H1 (cell line): ENCODE results near the gene DYNLT3. TPM values are rescaled to one million over a fixed set of nuclear protein-coding genes. Genes with fewer than 3 reads are reported as not detected.

Source experiments
- CTCF ChIA-PET: fragments of 300-600 bp; sonication (Branson Sonifier 250); formaldehyde crosslinking; loops from one replicate; lab custom pipeline; 2021; ENCODE audit not compliant: partially characterized antibody; lab: Charles Lee
- POLR2A ChIA-PET: fragments of 300-600 bp; sonication (Branson Sonifier 250); formaldehyde crosslinking; loops from one replicate; lab custom pipeline; 2021; ENCODE audit warnings: inconsistent platforms; ENCODE audit not compliant: partially characterized antibody; lab: Charles Lee
- DNase-seq, 2 experiments: peaks; one replicate each; pipeline versions ENCODE4 v3.0.0 to v3.0.0-alpha.2; 2010 to 2022; ENCODE audit warnings: low spot score in 2 of 2, low read depth in 1 of 2, mixed read lengths in 1 of 2
- FAIRE-seq: peaks from 2 replicates; lab custom pipeline; 2011; peaks lifted over from hg19 to GRCh38; lab: Jason Lieb, UNC
- H2AFZ ChIP-seq: 2 replicates; pipeline ENCODE4 v1.8.1; 2012; ENCODE audit warnings: low read length, inconsistent platforms
- H2AK5ac ChIP-seq: 2 replicates; pipeline ENCODE4 v1.6.1; 2013; ENCODE audit warnings: low read depth, low read length
- H2BK120ac ChIP-seq: replicated peaks from 2 replicates; pipeline ENCODE3; 2013; ENCODE audit warnings: low read depth, low read length, inconsistent platforms
- H2BK12ac ChIP-seq: 2 replicates; pipeline ENCODE4 v1.6.1; 2013; ENCODE audit warnings: low read depth, low read length
- H2BK15ac ChIP-seq: 2 replicates; pipeline ENCODE4 v1.6.1; 2013; ENCODE audit warnings: low read length
- H2BK20ac ChIP-seq: 2 replicates; pipeline ENCODE4 v1.6.1; 2013; ENCODE audit warnings: low read length
- H2BK5ac ChIP-seq: 2 replicates; pipeline ENCODE4 v1.6.1; 2013; ENCODE audit warnings: low read depth, low read length
- H3K14ac ChIP-seq: 2 replicates; pipeline ENCODE4 v1.6.1; 2013; ENCODE audit warnings: inconsistent platforms; ENCODE audit not compliant: insufficient read length
- H3K18ac ChIP-seq: 2 replicates; pipeline ENCODE4 v1.6.1; 2013; ENCODE audit warnings: low read length; ENCODE audit errors: extremely low read depth
- H3K23ac ChIP-seq: 2 replicates; pipeline ENCODE4 v1.6.1; 2013; ENCODE audit warnings: inconsistent platforms; ENCODE audit not compliant: insufficient read length
- H3K23me2 ChIP-seq: 2 replicates; pipeline ENCODE4 v1.6.1; 2013; ENCODE audit warnings: low read depth, low read length
- H3K27ac ChIP-seq: 2 replicates; pipeline ENCODE4 v1.6.1; 2011; ENCODE audit warnings: low read depth, low read length, inconsistent platforms
- H3K27me3 ChIP-seq, 4 experiments: replicated peaks in 1 of 4; 1 replicate in 1 of 4; 2 replicates in 3 of 4; pipeline versions ENCODE4 v1.6.1 to v1.8.1; 2011 to 2013; ENCODE audit warnings: low read length in 3 of 4, mild to moderate bottlenecking in 3 of 4, inconsistent platforms in 2 of 4, mixed read lengths in 2 of 4, moderate library complexity in 1 of 4; ENCODE audit not compliant: control insufficient read depth in 3 of 4, insufficient read depth in 3 of 4; ENCODE audit errors: extremely low read depth in 1 of 4
- H3K36me3 ChIP-seq, 4 experiments: 2 replicates each; pipeline versions ENCODE4 v1.6.1 to v1.8.1; 2011 to 2013; ENCODE audit warnings: mild to moderate bottlenecking in 4 of 4, low read length in 3 of 4, moderate library complexity in 2 of 4, control low read depth in 1 of 4, inconsistent platforms in 1 of 4; ENCODE audit not compliant: insufficient read depth in 4 of 4, control insufficient read depth in 2 of 4
- H3K4ac ChIP-seq: replicated peaks from 2 replicates; pipeline ENCODE3; 2013; ENCODE audit warnings: low read length, low read depth, mixed read lengths, inconsistent platforms; ENCODE audit not compliant: insufficient read length
- H3K4me1 ChIP-seq, 4 experiments: replicated peaks in 1 of 4; 1 replicate in 1 of 4; 2 replicates in 3 of 4; pipeline versions ENCODE4 v1.6.1 to v1.8.1; 2011 to 2013; ENCODE audit warnings: low read length in 3 of 4, inconsistent platforms in 2 of 4, mixed read lengths in 1 of 4; ENCODE audit not compliant: insufficient read depth in 4 of 4, control insufficient read depth in 3 of 4
- H3K4me2 ChIP-seq, 2 experiments: 2 replicates each; pipeline versions ENCODE4 v1.6.1 to v1.8.1; 2011 to 2013; ENCODE audit warnings: low read depth in 2 of 2, low read length in 2 of 2, control low read depth in 1 of 2, inconsistent platforms in 1 of 2, mild to moderate bottlenecking in 1 of 2; ENCODE audit not compliant: insufficient read depth in 1 of 2
- H3K4me3 ChIP-seq, 4 experiments: fragments of 200-600, 300-600 bp in 1 of 4; sonication (generic), shearing (Covaris generic), sonication (Bioruptor Twin) in 1 of 4; 2 replicates each; pipeline versions ENCODE4 v1.5.1 to v1.8.1; 2011 to 2016; ENCODE audit warnings: low read length in 4 of 4, low read depth in 3 of 4, control low read depth in 2 of 4, inconsistent platforms in 2 of 4, mild to moderate bottlenecking in 2 of 4, mixed read lengths in 1 of 4, moderate library complexity in 1 of 4; ENCODE audit not compliant: insufficient read depth in 2 of 4; ENCODE audit errors: extremely low read depth in 1 of 4
- H3K56ac ChIP-seq: replicated peaks from 2 replicates; pipeline ENCODE3; 2013; ENCODE audit warnings: low read depth, mild to moderate bottlenecking, mixed read lengths, low read length, inconsistent platforms; ENCODE audit not compliant: insufficient read length
- H3K79me1 ChIP-seq: 2 replicates; pipeline ENCODE4 v1.6.1; 2013; ENCODE audit warnings: low read depth, low read length, control low read depth
- H3K79me2 ChIP-seq, 2 experiments: 2 replicates each; pipeline versions ENCODE4 v1.6.1 to v1.8.1; 2012 to 2013; ENCODE audit warnings: low read length in 2 of 2, mild to moderate bottlenecking in 2 of 2, inconsistent platforms in 1 of 2; ENCODE audit not compliant: insufficient read depth in 2 of 2, control insufficient read depth in 1 of 2
- H3K9ac ChIP-seq, 4 experiments: replicated peaks in 1 of 4; 1 replicate in 1 of 4; 2 replicates in 3 of 4; pipeline versions ENCODE4 v1.6.1 to v1.8.1; 2011 to 2013; ENCODE audit warnings: low read depth in 3 of 4, low read length in 3 of 4, control low read depth in 2 of 4, mild to moderate bottlenecking in 2 of 4, moderate library complexity in 2 of 4, inconsistent platforms in 1 of 4; ENCODE audit errors: extremely low read depth in 1 of 4
- H3K9me3 ChIP-seq, 2 experiments: 2 replicates each; pipeline versions ENCODE4 v1.6.1 to v1.8.1; 2012 to 2013; ENCODE audit warnings: mild to moderate bottlenecking in 2 of 2, moderate library complexity in 2 of 2, control low read depth in 1 of 2, inconsistent platforms in 1 of 2, low read depth in 1 of 2, low read length in 1 of 2, mixed read lengths in 1 of 2; ENCODE audit not compliant: insufficient read depth in 2 of 2
- H4K20me1 ChIP-seq, 2 experiments: replicated peaks in 1 of 2; 2 replicates each; pipeline versions ENCODE3 to v1.8.1; 2011 to 2013; ENCODE audit warnings: inconsistent platforms in 2 of 2, low read length in 2 of 2, mild to moderate bottlenecking in 1 of 2; ENCODE audit not compliant: insufficient read depth in 2 of 2, control insufficient read depth in 1 of 2
- H4K5ac ChIP-seq: 2 replicates; pipeline ENCODE4 v1.6.1; 2013; ENCODE audit warnings: low read length, low read depth, mixed read lengths, inconsistent platforms; ENCODE audit not compliant: insufficient read length
- H4K8ac ChIP-seq: 2 replicates; pipeline ENCODE4 v1.8.0; 2013; ENCODE audit warnings: mild to moderate bottlenecking, moderate library complexity, low read length, inconsistent platforms; ENCODE audit not compliant: insufficient read depth; ENCODE audit errors: extremely low read depth
- H4K91ac ChIP-seq: replicated peaks from 2 replicates; pipeline ENCODE3; 2013; ENCODE audit warnings: low read length, mixed read lengths, inconsistent platforms; ENCODE audit not compliant: insufficient read length
- BCL11A ChIP-seq, 2 experiments: IDR thresholded peaks; one replicate each; pipeline ENCODE4 v1.6.1; 2011; ENCODE audit warnings: low read depth in 2 of 2, low read length in 2 of 2, mild to moderate bottlenecking in 2 of 2
- CBX5 ChIP-seq: fragments of 300-800, 300-1000 bp; sonication (generic); IDR thresholded peaks from 2 replicates; pipeline ENCODE4 v1.7.1; 2016; ENCODE audit warnings: antibody characterized with exemption, low read length, low read depth
- CTBP2 ChIP-seq: IDR thresholded peaks from 2 replicates; pipeline ENCODE4 v1.7.0; 2011; ENCODE audit warnings: borderline replicate concordance, mild to moderate bottlenecking, moderate library complexity, mixed read lengths, low read length; ENCODE audit not compliant: insufficient read depth, insufficient read length
- EP300 ChIP-seq, 2 experiments: IDR thresholded peaks; 1 replicate in 1 of 2; 2 replicates in 1 of 2; pipeline ENCODE4 v1.6.1; 2011 to 2012; ENCODE audit warnings: low read depth in 2 of 2, low read length in 2 of 2, mild to moderate bottlenecking in 2 of 2, borderline replicate concordance in 1 of 2, inconsistent platforms in 1 of 2, moderate library complexity in 1 of 2
- HDAC2 ChIP-seq, 2 experiments: fragments of 300-600 bp in 1 of 2; sonication (generic) in 1 of 2; IDR thresholded peaks; 2 replicates each; pipeline ENCODE4 v1.6.1; 2011 to 2012; ENCODE audit warnings: low read depth in 2 of 2, low read length in 2 of 2, mild to moderate bottlenecking in 2 of 2, moderate library complexity in 2 of 2, borderline replicate concordance in 1 of 2, inconsistent platforms in 1 of 2
- MAFK ChIP-seq: IDR thresholded peaks from 2 replicates; pipeline ENCODE4 v1.6.1; 2012; ENCODE audit warnings: low read depth, mild to moderate bottlenecking, improper control_type of control experiment, low read length
- POLR2A ChIP-seq, 2 experiments: IDR thresholded peaks; 1 replicate in 1 of 2; 2 replicates in 1 of 2; pipeline ENCODE4 v1.6.1; 2011; ENCODE audit warnings: low read depth in 2 of 2, low read length in 2 of 2, mild to moderate bottlenecking in 2 of 2; ENCODE audit errors: control extremely low read depth in 1 of 2
- RXRA ChIP-seq: IDR thresholded peaks from 2 replicates; pipeline ENCODE4 v1.6.1; 2011; ENCODE audit warnings: low read depth, mild to moderate bottlenecking, low read length, moderate library complexity; ENCODE audit not compliant: insufficient read depth
- TAF7 ChIP-seq: optimal IDR thresholded peaks from 2 replicates; pipeline ENCODE3; 2011; ENCODE audit warnings: low read depth, mild to moderate bottlenecking, inconsistent platforms, low read length, moderate library complexity, borderline replicate concordance
- TCF12 ChIP-seq: IDR thresholded peaks from 2 replicates; pipeline ENCODE4 v1.6.1; 2011; ENCODE audit warnings: low read depth, mild to moderate bottlenecking, low read length
- TEAD4 ChIP-seq: IDR thresholded peaks from 2 replicates; pipeline ENCODE4 v1.6.1; 2012; ENCODE audit warnings: low read depth, low read length, inconsistent platforms, mixed read lengths
- YY1 ChIP-seq: IDR thresholded peaks from 2 replicates; pipeline ENCODE4 v1.6.1; 2011; ENCODE audit warnings: low read depth, mild to moderate bottlenecking, low read length
- WGBS, 2 experiments: shearing (Covaris generic) in 1 of 2; methylation state at CpG; one replicate each; pipeline versions ENCODE4 v1.1.6 to v1.1.7; 2013 to 2015; ENCODE audit warnings: low lambda C conversion rate in 2 of 2, mixed read lengths in 2 of 2, inconsistent platforms in 1 of 2, low coverage in 1 of 2, missing lambda C conversion rate in 1 of 2; ENCODE audit not compliant: insufficient replicate concordance in 2 of 2, insufficient coverage in 1 of 2, insufficient read length in 1 of 2; ENCODE audit errors: extremely low coverage in 1 of 2, missing lambda C conversion rate in 1 of 2; 5-methylcytosine and 5-hydroxymethylcytosine counted together
- polyA plus RNA-seq, 7 experiments: library from polyadenylated mRNA; depleted of rRNA in 3 of 7; stranded (reverse) in 5 of 7; unstranded in 2 of 7; fragments of >200 nt in 5 of 7; fragments of 200-250 nt in 2 of 7; gene quantifications; 1 replicate in 5 of 7; 2 replicates in 1 of 7; 4 replicates in 1 of 7; pipeline versions ENCODE4 v1.2.1 to v1.2.3, GENCODE V29; 2011 to 2013; ENCODE audit warnings: missing spikeins in 2 of 7, mixed read lengths in 2 of 7
- total RNA-seq: library from RNA; stranded (reverse); fragmentation: NEBNext Ultra II Directional; extraction: Animal tissue kit (Norgen Biotek cat#: 25700); gene quantifications from 2 replicates; pipeline ENCODE4 v1.2.1, GENCODE V29; 2021

DYNLT3 gene
- total and polyA plus RNA-seq, 2 of the 8 experiments (the other 6 are each of a cell fraction or from before 2014, with no cell fraction given) = 2.3 to 3.5 TPM

DNA sequence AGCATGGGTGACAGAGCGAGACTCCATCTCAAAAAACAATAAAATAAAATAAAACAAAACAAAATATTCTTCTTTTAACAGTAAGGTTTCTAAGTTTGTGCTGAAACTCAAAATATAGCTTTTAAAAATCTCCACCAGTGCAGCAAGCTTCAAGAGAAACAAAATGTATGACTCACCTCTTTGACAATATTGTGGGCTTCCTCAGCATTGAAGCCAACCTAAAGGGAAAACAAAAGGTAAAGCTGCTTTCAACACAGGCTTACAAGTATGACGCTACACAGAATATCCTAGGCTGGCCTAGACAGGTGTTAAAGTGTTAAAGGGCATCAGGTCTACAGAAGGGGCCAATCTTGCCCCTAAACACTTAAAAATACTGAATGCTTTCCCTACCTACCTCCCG lies 1.2 kb downstream of the DYNLT3 start:
- peak; percentile 68 for FAIRE-seq
- H3K79me2 ChIP-seq = no peaks in the 10 kb centered on the region
- no peak overlapping the region for H2AFZ ChIP-seq
- H3K27me3 ChIP-seq = no peaks in the 10 kb centered on the region
- no peaks in the 10 kb centered on the region for H3K4me1 ChIP-seq
- H3K4me2 ChIP-seq = peak overlapping the region in 1 of 2 experiments; percentile 53; a peak in 1 of 4 replicates
- no peak overlapping the region for H4K8ac ChIP-seq
- H3K9me3 ChIP-seq = no peaks in the 10 kb centered on the region
- H2AK5ac ChIP-seq = no peak overlapping the region
- CTCF ChIA-PET = no interaction called here
- H3K4ac ChIP-seq = no peak overlapping the region
- no peak overlapping the region for H2BK12ac ChIP-seq
- H2BK120ac ChIP-seq = no peak overlapping the region
- H4K91ac ChIP-seq = no peak overlapping the region
- H3K4me3 ChIP-seq = peak overlapping the region in 1 of 4 experiments; percentile 66; a peak in 1 of 8 replicates
- no peak overlapping the region for H2BK20ac ChIP-seq
- POLR2A ChIA-PET = no interaction called here
- no peak overlapping the region for H3K56ac ChIP-seq
- H3K9ac ChIP-seq = no peak overlapping the region
- H2BK15ac ChIP-seq = no peak overlapping the region
- H3K79me1 ChIP-seq = no peaks in the 10 kb centered on the region
- DNase-seq = no peak
- no peaks in the 10 kb centered on the region for H4K20me1 ChIP-seq
- H3K27ac ChIP-seq = no peak overlapping the region
- 75% methylated on average over 3 of the region's 3 CpGs; no CpG with 5 or more reads in 1 of the 2 experiments for WGBS, 2 experiments
- H4K5ac ChIP-seq = no peak overlapping the region
- H3K36me3 ChIP-seq = no peaks in the 10 kb centered on the region
- H3K23ac ChIP-seq = no peak overlapping the region
- no peak overlapping the region for H2BK5ac ChIP-seq
- H3K23me2 ChIP-seq = peaks cover 2% of the 10 kb centered on the region; the same call in 1 of the 2 replicates
- H3K18ac ChIP-seq = no peak overlapping the region
- TF ChIP-seq TEAD4 (no peak), CTBP2 (no peak), TAF7 (no peak), BCL11A (IDR thresholded peaks at IDR 0.05; ENCODE audit: low read depth in 2 of 2, low read length in 2 of 2) (no peak), RXRA (no peak), POLR2A (IDR thresholded peaks at IDR 0.05; ENCODE audit: control extremely low read depth in 1 of 2, low read depth in 2 of 2, low read length in 2 of 2) (no peak), YY1 (no peak), HDAC2 (IDR thresholded peaks at IDR 0.05; ENCODE audit: borderline replicate concordance in 1 of 2, low read depth in 2 of 2, low read length in 2 of 2) (no peak), TCF12 (no peak), EP300 (IDR thresholded peaks at IDR 0.05; ENCODE audit: borderline replicate concordance in 1 of 2, low read depth in 2 of 2, low read length in 2 of 2) (no peak), CBX5 (no peak), MAFK (no peak)
- H3K14ac ChIP-seq = no peak overlapping the region
